Measurements from ENCODE around the gene PCGF5.
"Not testable (repeated sequence)": the region's sequence is repeated elsewhere in the genome, so short reads cannot be mapped to it uniquely, and the experiment has no call there.

The PCGF5 gene

DNA sequence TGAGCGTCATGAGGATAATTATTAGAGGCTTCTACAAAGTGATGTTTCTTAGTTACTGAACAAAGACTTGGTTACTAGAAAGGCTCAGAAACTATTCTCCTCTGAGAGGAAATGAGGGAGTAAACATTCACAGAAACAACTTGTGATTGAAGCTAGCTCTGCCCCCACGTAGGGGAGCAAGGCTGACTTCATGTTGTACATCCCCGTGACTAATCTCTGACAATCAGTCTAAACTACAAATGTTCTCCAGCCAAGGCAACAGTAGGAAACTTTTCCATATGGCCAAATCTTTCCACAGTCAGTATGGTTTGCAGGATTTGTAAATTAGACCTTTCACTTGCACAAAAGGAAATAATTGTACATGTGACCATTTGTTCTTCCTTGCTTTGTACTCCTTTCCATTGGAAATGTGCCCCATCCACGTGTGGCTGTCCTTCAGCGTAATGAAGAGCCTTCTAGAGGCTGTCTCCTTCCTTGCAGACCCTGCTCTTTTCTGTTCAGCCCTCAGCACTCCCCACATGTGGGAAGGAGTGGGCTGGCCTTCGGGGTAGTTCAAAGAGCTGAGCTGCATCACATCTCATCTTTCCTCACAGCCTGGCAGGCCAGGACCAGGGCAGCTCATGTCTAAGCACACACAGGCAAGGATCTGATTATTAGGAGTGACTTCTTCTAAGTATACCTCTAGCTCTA, 93.5 kb downstream of the PCGF5 start:
- TF ChIP-seq, protein P1, sequence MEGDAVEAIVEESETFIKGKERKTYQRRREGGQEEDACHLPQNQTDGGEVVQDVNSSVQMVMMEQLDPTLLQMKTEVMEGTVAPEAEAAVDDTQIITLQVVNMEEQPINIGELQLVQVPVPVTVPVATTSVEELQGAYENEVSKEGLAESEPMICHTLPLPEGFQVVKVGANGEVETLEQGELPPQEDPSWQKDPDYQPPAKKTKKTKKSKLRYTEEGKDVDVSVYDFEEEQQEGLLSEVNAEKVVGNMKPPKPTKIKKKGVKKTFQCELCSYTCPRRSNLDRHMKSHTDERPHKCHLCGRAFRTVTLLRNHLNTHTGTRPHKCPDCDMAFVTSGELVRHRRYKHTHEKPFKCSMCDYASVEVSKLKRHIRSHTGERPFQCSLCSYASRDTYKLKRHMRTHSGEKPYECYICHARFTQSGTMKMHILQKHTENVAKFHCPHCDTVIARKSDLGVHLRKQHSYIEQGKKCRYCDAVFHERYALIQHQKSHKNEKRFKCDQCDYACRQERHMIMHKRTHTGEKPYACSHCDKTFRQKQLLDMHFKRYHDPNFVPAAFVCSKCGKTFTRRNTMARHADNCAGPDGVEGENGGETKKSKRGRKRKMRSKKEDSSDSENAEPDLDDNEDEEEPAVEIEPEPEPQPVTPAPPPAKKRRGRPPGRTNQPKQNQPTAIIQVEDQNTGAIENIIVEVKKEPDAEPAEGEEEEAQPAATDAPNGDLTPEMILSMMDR (IDR thresholded peaks at IDR 0.05; ENCODE audit: low read depth, low read length): no peak
- TF ChIP-seq EZH2phosphoT487 (IDR thresholded peaks at IDR 0.05; ENCODE audit: low read depth): no peak
- H3K27me3 ChIP-seq (ENCODE audit: low read depth, low read length): no peaks in the 10 kb centered on the region
- H2AFZ ChIP-seq (ENCODE audit: low read depth, low read length): no peak overlapping the region
- no peaks in the 10 kb centered on the region for H3K36me3 ChIP-seq (replicated peaks; ENCODE audit: low read depth, low read length)
- no peaks in the 10 kb centered on the region for H3K9me3 ChIP-seq (ENCODE audit: insufficient read depth, low read length)
- no peaks in the 10 kb centered on the region for H4K20me1 ChIP-seq (ENCODE audit: insufficient read depth, low read length)
- peaks cover under 1% of the 10 kb centered on the region; the same call in 1 of the 2 replicates for H3K4me1 ChIP-seq (ENCODE audit: low read length)
- H3K9ac ChIP-seq (ENCODE audit: low read length): no peak overlapping the region
- no peaks in the 10 kb centered on the region for H3K79me2 ChIP-seq (ENCODE audit: low read length)
- no peak overlapping the region for H3K27ac ChIP-seq (ENCODE audit: low read length)
- H3K4me2 ChIP-seq (ENCODE audit: low read length): no peak overlapping the region
- no peak overlapping the region for H3K4me3 ChIP-seq (ENCODE audit: low read length)

DNA sequence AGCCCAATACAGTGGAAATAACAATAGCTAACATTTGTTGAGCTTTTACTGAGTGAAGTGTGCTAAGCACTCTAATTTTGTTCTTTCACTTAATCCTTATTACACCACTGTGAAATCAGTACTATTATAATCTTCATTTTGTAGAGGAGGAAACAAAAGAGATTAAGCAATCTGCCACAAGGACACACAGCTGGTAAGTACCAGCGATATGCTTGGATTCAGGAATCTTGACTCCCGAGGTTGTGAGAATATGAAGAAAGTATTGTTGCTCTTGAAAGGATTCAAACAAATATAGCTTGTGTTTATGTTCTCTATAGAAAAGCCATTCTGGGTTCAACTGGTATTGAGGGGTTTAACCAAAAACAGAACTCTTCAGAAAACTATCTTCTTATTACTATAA, 96.0 kb downstream of the PCGF5 start:
- Histone ChIP-seq H4K20me1 (ENCODE audit: insufficient read depth, low read length) (no peaks in the 10 kb centered on the region), H3K36me3 (replicated peaks; ENCODE audit: low read depth, low read length) (no peaks in the 10 kb centered on the region), H2AFZ (ENCODE audit: low read depth, low read length) (no peak overlapping the region), H3K4me3 (ENCODE audit: low read length) (no peak overlapping the region), H3K27ac (ENCODE audit: low read length) (no peak overlapping the region), H3K9ac (ENCODE audit: low read length) (no peak overlapping the region), H3K79me2 (ENCODE audit: low read length) (no peaks in the 10 kb centered on the region), H3K27me3 (ENCODE audit: low read depth, low read length) (no peaks in the 10 kb centered on the region), H3K4me2 (ENCODE audit: low read length) (no peak overlapping the region), H3K9me3 (ENCODE audit: insufficient read depth, low read length) (no peaks in the 10 kb centered on the region), H3K4me1 (ENCODE audit: low read length) (no peaks in the 10 kb centered on the region)
- TF ChIP-seq EZH2phosphoT487 (IDR thresholded peaks at IDR 0.05; ENCODE audit: low read depth): no peak
- TF ChIP-seq, protein P1 (IDR thresholded peaks at IDR 0.05; ENCODE audit: low read depth, low read length): no peak

DNA sequence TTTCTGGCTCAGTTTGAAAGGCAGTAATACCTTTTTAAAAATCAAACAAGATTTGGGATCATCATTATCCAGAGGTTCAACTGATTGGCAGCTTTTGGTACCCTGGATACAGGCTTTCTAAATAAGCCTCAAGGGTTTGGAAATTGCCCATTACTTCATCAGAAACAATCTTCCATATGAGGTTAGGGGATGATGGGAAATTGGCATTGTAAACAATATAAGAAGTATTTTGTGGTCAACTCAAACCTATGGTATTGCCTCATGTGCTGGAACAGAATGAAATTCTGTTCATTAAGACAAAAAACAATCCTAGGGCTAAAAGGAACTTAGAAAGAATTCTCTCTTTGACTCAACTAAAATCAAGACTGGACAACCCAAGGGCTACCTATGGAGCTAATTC, 97.1 kb downstream of the PCGF5 start:
- Histone ChIP-seq H3K27me3 (ENCODE audit: low read depth, low read length) (no peaks in the 10 kb centered on the region), H2AFZ (ENCODE audit: low read depth, low read length) (no peak overlapping the region), H3K4me1 (ENCODE audit: low read length) (no peaks in the 10 kb centered on the region), H3K4me3 (ENCODE audit: low read length) (no peak overlapping the region), H3K9me3 (ENCODE audit: insufficient read depth, low read length) (no peaks in the 10 kb centered on the region), H3K36me3 (replicated peaks; ENCODE audit: low read depth, low read length) (no peaks in the 10 kb centered on the region), H3K79me2 (ENCODE audit: low read length) (no peaks in the 10 kb centered on the region), H3K4me2 (ENCODE audit: low read length) (no peak overlapping the region), H3K27ac (ENCODE audit: low read length) (no peak overlapping the region), H4K20me1 (ENCODE audit: insufficient read depth, low read length) (no peaks in the 10 kb centered on the region), H3K9ac (ENCODE audit: low read length) (no peak overlapping the region)
- TF ChIP-seq, protein P1 (IDR thresholded peaks at IDR 0.05; ENCODE audit: low read depth, low read length): no peak
- TF ChIP-seq EZH2phosphoT487 (IDR thresholded peaks at IDR 0.05; ENCODE audit: low read depth): no peak

DNA sequence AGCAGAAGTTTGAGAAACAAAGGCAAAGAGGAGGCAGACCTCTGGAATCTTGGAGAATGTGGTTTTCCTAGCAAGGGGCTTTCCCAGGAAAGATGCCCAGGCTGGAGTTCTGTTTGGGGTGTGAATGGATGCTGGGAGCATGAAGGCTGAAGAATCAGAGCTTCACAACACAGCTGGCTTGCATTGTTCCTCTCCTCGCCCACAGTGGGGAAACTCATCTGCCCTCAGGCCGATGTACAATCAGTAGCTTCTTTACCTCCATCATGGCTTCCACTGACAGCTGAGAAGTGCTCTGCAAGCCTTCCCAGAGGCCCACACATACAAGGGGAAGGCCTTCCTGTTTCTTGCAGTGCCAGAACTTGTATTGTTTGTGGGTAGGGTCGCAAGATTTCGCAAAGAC, 98.9 kb downstream of the PCGF5 start:
- H3K27ac ChIP-seq (ENCODE audit: low read length): no peak overlapping the region
- H3K79me2 ChIP-seq (ENCODE audit: low read length): no peaks in the 10 kb centered on the region
- H3K4me1 ChIP-seq (ENCODE audit: low read length): no peaks in the 10 kb centered on the region
- no peak overlapping the region for H3K4me2 ChIP-seq (ENCODE audit: low read length)
- H3K4me3 ChIP-seq (ENCODE audit: low read length): no peak overlapping the region
- H2AFZ ChIP-seq (ENCODE audit: low read depth, low read length): no peak overlapping the region
- H3K9me3 ChIP-seq (ENCODE audit: insufficient read depth, low read length): no peaks in the 10 kb centered on the region
- H3K9ac ChIP-seq (ENCODE audit: low read length): no peak overlapping the region
- H3K36me3 ChIP-seq (replicated peaks; ENCODE audit: low read depth, low read length): no peaks in the 10 kb centered on the region
- no peaks in the 10 kb centered on the region for H4K20me1 ChIP-seq (ENCODE audit: insufficient read depth, low read length)
- no peaks in the 10 kb centered on the region for H3K27me3 ChIP-seq (ENCODE audit: low read depth, low read length)
- TF ChIP-seq, protein P1 (IDR thresholded peaks at IDR 0.05; ENCODE audit: low read depth, low read length): no peak
- no peak for TF ChIP-seq EZH2phosphoT487 (IDR thresholded peaks at IDR 0.05; ENCODE audit: low read depth)

DNA sequence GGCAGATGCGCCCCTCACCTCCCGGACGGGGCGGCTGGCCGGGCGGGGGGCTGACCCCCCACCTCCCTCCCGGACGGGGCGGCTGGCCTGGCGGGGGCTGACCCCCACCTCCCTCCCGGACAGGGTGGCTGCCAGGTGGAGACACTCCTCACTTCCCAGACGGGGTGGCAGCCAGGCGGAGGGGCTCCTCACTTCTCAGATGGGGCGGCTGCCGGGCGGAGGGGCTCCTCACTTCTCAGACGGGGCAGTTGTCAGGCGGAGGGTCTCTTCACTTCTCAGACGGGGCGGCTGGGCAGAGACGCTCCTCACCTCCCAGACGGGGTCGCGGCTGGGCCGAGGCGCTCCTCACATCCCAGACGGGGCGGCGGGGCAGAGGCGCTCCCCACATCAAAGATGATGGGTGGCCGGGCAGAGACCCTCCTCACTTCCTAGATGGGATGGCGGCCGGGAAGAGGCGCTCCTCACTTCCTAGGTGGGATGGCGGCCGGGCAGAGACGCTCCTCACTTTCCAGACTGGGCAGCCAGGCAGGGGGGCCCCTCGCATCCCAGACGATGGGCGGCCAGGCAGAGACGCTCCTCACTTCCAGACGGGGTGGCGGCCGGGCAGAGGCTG, 102.9 kb downstream of the PCGF5 start:
- H3K27ac ChIP-seq (ENCODE audit: low read length); H3K9me3 ChIP-seq (ENCODE audit: insufficient read depth, low read length): not testable (repeated sequence)

More for the DNA sequence above, 102.9 kb downstream of the PCGF5 start:
- H3K4me1 ChIP-seq (ENCODE audit: low read length); H3K79me2 ChIP-seq (ENCODE audit: low read length); H4K20me1 ChIP-seq (ENCODE audit: insufficient read depth, low read length); H3K9ac ChIP-seq (ENCODE audit: low read length); H3K36me3 ChIP-seq (replicated peaks; ENCODE audit: low read depth, low read length); H3K4me3 ChIP-seq (ENCODE audit: low read length); H3K4me2 ChIP-seq (ENCODE audit: low read length); H3K27me3 ChIP-seq (ENCODE audit: low read depth, low read length); H2AFZ ChIP-seq (ENCODE audit: low read depth, low read length): not testable (repeated sequence)

Data from OCI-LY3 (cell line).